HL-60/S4 treated with retinoic acid at 250 ng/mL for 4 days and 3 days (cell line): ENCODE measurements around the gene SLC6A18.
"Not testable (repeated sequence)": the region's sequence is repeated elsewhere in the genome, so short reads cannot be mapped to it uniquely, and the experiment has no call there.

ENCODE experiments used
- in situ Hi-C: fragments of 300-500 bp; cut with MboI; formaldehyde crosslinking; loops from 2 replicates; pipeline ENCODE4 v1.7.0; 2022; ENCODE audit warnings: low sequenced_read_pairs

The SLC6A18 gene

GRCh38 chr5:1228120-1228519, 2.9 kb downstream of the SLC6A18 start:
- in situ Hi-C loops: no loop called here

GRCh38 chr5:1229023-1229422, 3.8 kb downstream of the SLC6A18 start:
- in situ Hi-C loops: not testable (repeated sequence)

GRCh38 chr5:1229822-1230221, 4.6 kb downstream of the SLC6A18 start:
- in situ Hi-C loops: no loop called here

GRCh38 chr5:1230551-1230950, 5.4 kb downstream of the SLC6A18 start:
- in situ Hi-C loops: no loop called here

- in situ Hi-C loops: no loop called here
Observed at GRCh38 chr5:1231354-1231905, 6.2 kb downstream of the SLC6A18 start.

GRCh38 chr5:1232780-1233179, 7.6 kb downstream of the SLC6A18 start:
- in situ Hi-C loops: no loop called here

GRCh38 chr5:1235379-1235778, 10.2 kb downstream of the SLC6A18 start:
- in situ Hi-C loops: no loop called here

- in situ Hi-C loops: no loop called here
Observed at GRCh38 chr5:1235838-1236237, 10.7 kb downstream of the SLC6A18 start.

- in situ Hi-C loops: no loop called here
Observed at GRCh38 chr5:1239505-1240251, 14.5 kb downstream of the SLC6A18 start.

- in situ Hi-C loops: no loop called here
Observed at GRCh38 chr5:1240496-1241260, 15.5 kb downstream of the SLC6A18 start.

GRCh38 chr5:1241509-1242080, 16.4 kb downstream of the SLC6A18 start:
- in situ Hi-C loops: no loop called here

- in situ Hi-C loops: no loop called here
Observed at GRCh38 chr5:1242733-1243486, 17.7 kb downstream of the SLC6A18 start.

- in situ Hi-C loops: no loop called here
Observed at GRCh38 chr5:1243487-1244130, 18.4 kb downstream of the SLC6A18 start.

GRCh38 chr5:1244255-1244654, 19.1 kb downstream of the SLC6A18 start:
- in situ Hi-C loops: no loop called here

- in situ Hi-C loops: no loop called here
Observed at GRCh38 chr5:1244976-1245375, 19.8 kb downstream of the SLC6A18 start.

- in situ Hi-C loops: no loop called here
Observed at GRCh38 chr5:1245905-1246576, 20.9 kb downstream of the SLC6A18 start.

GRCh38 chr5:1246711-1247431, 21.7 kb downstream of the SLC6A18 start:
- in situ Hi-C loops: no loop called here

- in situ Hi-C loops: no loop called here
Observed at GRCh38 chr5:1247811-1248210, 22.6 kb downstream of the SLC6A18 start.
